ENCODE data around the gene ARID3A.

DNA sequence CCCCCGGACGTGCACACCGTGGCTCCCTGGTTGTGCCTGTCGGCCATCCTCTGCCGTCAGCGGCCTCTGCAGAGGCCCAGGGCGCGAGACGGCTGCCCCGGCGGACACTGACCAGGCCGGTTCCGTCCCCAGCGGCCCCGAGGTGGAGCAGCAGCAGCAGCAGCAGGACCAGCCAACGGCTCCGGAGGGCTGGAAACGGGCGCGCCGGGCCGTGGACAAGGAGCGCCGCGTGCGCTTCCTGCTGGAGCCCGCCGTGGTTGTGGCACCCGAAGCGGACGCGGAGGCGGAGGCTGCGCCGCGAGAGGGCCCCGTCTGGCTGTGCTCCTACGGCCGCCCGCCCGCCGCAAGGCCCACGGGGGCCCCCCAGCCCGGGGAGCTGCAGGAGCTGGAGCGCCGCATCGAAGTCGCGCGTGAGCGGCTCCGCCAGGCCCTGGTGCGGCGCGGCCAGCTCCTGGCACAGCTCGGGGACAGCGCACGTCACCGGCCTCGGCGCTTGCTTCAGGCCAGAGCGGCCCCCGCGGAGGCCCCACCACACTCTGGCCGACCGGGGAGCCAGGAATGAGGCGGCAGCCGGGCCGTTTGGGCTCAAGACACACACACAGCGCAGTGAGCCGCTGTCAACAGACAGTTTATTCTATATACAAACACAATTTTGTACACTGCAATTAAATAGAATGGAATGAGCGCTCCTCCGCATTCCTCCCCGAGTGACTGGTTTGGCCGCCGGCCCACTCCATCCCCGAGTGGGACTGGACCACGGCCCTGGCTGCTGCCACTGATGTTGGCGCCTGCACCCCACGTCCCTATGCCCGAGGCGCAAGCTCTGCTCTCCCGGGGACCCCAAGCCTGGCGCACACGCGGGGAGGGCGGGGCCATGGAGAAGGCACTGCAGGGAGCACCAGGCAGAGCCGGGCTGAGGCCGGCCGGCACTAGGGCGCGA lies 83.5 kb downstream of the ARID3A start:
- TF ChIP-seq, protein P1, sequence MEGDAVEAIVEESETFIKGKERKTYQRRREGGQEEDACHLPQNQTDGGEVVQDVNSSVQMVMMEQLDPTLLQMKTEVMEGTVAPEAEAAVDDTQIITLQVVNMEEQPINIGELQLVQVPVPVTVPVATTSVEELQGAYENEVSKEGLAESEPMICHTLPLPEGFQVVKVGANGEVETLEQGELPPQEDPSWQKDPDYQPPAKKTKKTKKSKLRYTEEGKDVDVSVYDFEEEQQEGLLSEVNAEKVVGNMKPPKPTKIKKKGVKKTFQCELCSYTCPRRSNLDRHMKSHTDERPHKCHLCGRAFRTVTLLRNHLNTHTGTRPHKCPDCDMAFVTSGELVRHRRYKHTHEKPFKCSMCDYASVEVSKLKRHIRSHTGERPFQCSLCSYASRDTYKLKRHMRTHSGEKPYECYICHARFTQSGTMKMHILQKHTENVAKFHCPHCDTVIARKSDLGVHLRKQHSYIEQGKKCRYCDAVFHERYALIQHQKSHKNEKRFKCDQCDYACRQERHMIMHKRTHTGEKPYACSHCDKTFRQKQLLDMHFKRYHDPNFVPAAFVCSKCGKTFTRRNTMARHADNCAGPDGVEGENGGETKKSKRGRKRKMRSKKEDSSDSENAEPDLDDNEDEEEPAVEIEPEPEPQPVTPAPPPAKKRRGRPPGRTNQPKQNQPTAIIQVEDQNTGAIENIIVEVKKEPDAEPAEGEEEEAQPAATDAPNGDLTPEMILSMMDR (conservative IDR thresholded peaks at IDR 0.05; ENCODE audit: low read length), result no peak
- TF ChIP-seq EZH2phosphoT487 (IDR thresholded peaks at IDR 0.05; ENCODE audit: borderline replicate concordance), result no peak

Data from Loucy (cell line).